Natural killer cell (primary cell): ENCODE data around the gene MAP3K6. TPM values are rescaled to one million over a fixed set of nuclear protein-coding genes. Genes with fewer than 3 reads are reported as not detected.
A peak's percentile ranks its signal among the peaks of the same experiment; 100 is the strongest.

ENCODE experiments used
- ATAC-seq, 3 donors: fragments of 150-1000 bp in 2 of 3; fragments of 200-7000 bp in 1 of 3; cut with Tn5 transposase; 1 replicate in 1 of 3; 2 replicates in 2 of 3; pipeline ENCODE4 v1.10.0; 2021; ENCODE audit warnings: mild to moderate bottlenecking in 2 of 3, moderate library complexity in 2 of 3
- DNase-seq, 2 donors: peaks; one replicate each; pipeline versions ENCODE4 v3.0.0 to v3.0.0-alpha.2; 2013 to 2021; ENCODE audit warnings: mixed read lengths in 1 of 2
- H3K27ac ChIP-seq: one replicate; pipeline ENCODE4 v1.5.1; 2013; ENCODE audit warnings: mild to moderate bottlenecking, low read length
- H3K27me3 ChIP-seq: one replicate; pipeline ENCODE4 v1.6.1; 2013; ENCODE audit warnings: low read length; ENCODE audit not compliant: control insufficient read depth, insufficient read depth
- H3K36me3 ChIP-seq: one replicate; pipeline ENCODE4 v1.6.1; 2013; ENCODE audit warnings: low read length; ENCODE audit not compliant: control insufficient read depth, insufficient read depth
- H3K4me1 ChIP-seq: one replicate; pipeline ENCODE4 v1.6.1; 2013; ENCODE audit warnings: low read length; ENCODE audit not compliant: control insufficient read depth, insufficient read depth
- H3K4me3 ChIP-seq: one replicate; pipeline ENCODE4 v1.5.1; 2013; ENCODE audit warnings: low read length
- H3K9me3 ChIP-seq: one replicate; pipeline ENCODE4 v1.6.1; 2013; ENCODE audit warnings: low read length; ENCODE audit not compliant: control insufficient read depth, insufficient read depth
- H3K27ac Mint-ChIP-seq, 2 donors: one replicate each; pipeline ENCODE4 v1.8.0; 2022; ENCODE audit warnings: mild to moderate bottlenecking in 2 of 2, mixed read lengths in 2 of 2, moderate library complexity in 1 of 2
- H3K27me3 Mint-ChIP-seq, 2 donors: one replicate each; pipeline ENCODE4 v1.8.0; 2022; ENCODE audit warnings: low read depth in 2 of 2, mixed read lengths in 2 of 2
- H3K36me3 Mint-ChIP-seq: one replicate; pipeline ENCODE4 v1.8.0; 2022; ENCODE audit warnings: mixed read lengths
- H3K4me1 Mint-ChIP-seq, 2 donors: one replicate each; pipeline ENCODE4 v1.8.0; 2022; ENCODE audit warnings: mixed read lengths in 2 of 2
- H3K4me3 Mint-ChIP-seq: one replicate; pipeline ENCODE4 v1.8.0; 2022; ENCODE audit warnings: mild to moderate bottlenecking, moderate library complexity, mixed read lengths
- H3K9me3 Mint-ChIP-seq, 2 donors: one replicate each; pipeline ENCODE4 v1.8.0; 2022; ENCODE audit warnings: mixed read lengths in 2 of 2
- CTCF ChIP-seq: fragments of 200-600 bp; IDR thresholded peaks from one replicate; pipeline ENCODE4 v1.8.0; 2022; ENCODE audit warnings: antibody characterized with exemption
- WGBS: methylation state at CpG from one replicate; pipeline ENCODE4 v1.1.7; 2013; ENCODE audit warnings: missing lambda C conversion rate; ENCODE audit not compliant: insufficient coverage; 5-methylcytosine and 5-hydroxymethylcytosine counted together
- intact Hi-C: fragments of 100-400 bp; cut with micrococcal nuclease; formaldehyde crosslinking; loops from one replicate; pipeline ENCODE4 v1.14.2; 2022
- total RNA-seq, 4 donors: library from RNA; stranded (reverse); fragments of 120-200 nt in 1 of 4; gene quantifications; one replicate each; pipeline versions ENCODE4 v1.2.3 to v1.2.4, GENCODE V29; 2013 to 2022

The MAP3K6 gene
- total RNA-seq, 3 donors from 2014 or later (not counting 1 experiment from before 2014, with no cell fraction given) = 8.2 to 15.1 (median 12.1) TPM

- H3K27ac Mint-ChIP-seq = peak overlapping the region; percentile 41 to 82
- Histone ChIP-seq H3K36me3 (no peaks in the 10 kb centered on the region), H3K27me3 (no peaks in the 10 kb centered on the region), H3K4me3 (peak overlapping the region; percentile 66), H3K27ac (peak overlapping the region; percentile 26), H3K4me1 (peaks cover 57% of the 10 kb centered on the region), H3K9me3 (no peaks in the 10 kb centered on the region)
- peaks cover 12 to 42% of the 10 kb centered on the region in 2 donors for H3K4me1 Mint-ChIP-seq
- H3K9me3 Mint-ChIP-seq = no peaks in the 10 kb centered on the region
- 5% methylated on average over 40 of the region's 40 CpGs for WGBS
- H3K27me3 Mint-ChIP-seq = no peaks in the 10 kb centered on the region
- no peak for TF ChIP-seq CTCF
- DNase-seq = peak; percentile 68 to 86
- no peaks in the 10 kb centered on the region for H3K36me3 Mint-ChIP-seq
- peak; percentile 75 to 80 (median 78) for ATAC-seq
- intact Hi-C loops = no loop called here
- peak overlapping the region; percentile 92 for H3K4me3 Mint-ChIP-seq
Measured at GRCh38 chr1:27365372-27366112, 1.2 kb downstream of the MAP3K6 start.

DNA sequence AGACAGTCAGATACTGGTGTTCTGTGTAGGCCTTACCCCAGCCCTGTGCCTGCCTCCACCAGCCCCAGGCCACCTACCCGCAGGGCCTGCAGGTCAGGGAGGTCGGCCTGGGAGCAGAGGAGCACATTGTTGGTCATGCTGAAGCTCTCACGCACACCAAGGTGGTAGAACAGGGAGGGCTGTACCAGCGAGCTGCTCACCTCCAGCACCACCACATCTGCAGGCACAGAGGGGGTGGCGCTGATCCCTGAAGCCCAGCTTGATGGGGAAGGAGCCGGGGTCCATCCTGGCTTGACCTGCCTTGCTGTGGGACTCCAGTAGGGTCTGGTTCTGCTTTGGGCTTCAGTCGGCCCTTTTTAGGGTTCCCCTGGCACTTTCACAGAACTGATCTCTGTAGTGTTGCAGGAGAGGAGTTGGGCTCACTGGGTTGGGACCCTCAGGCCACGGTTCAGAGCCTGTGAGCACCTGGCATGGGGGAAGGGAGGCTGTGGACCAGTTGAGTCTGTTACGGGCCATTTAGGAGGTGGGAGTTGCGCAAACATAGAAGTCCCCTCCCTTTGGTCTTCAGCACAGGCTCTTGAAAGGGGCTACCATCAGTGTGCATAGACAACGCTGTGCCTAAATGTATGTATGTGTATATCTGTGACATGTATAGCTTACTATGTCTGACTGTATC lies 1.9 kb downstream of the MAP3K6 start:
- no peak overlapping the region for H3K27ac ChIP-seq

GRCh38 chr1:27363766-27364695 lies 2.7 kb downstream of the MAP3K6 start:
- intact Hi-C loops = no loop called here
- Mint-ChIP-seq H3K4me1 (peaks cover 24 to 54% of the 10 kb centered on the region in 2 donors), H3K27ac (no peak overlapping the region), H3K4me3 (peak overlapping the region; percentile 32), H3K27me3 (no peaks in the 10 kb centered on the region), H3K36me3 (no peaks in the 10 kb centered on the region), H3K9me3 (no peaks in the 10 kb centered on the region)
- 90% methylated on average over 25 of the region's 26 CpGs for WGBS
- Histone ChIP-seq H3K4me3 (no peak overlapping the region), H3K27me3 (no peaks in the 10 kb centered on the region), H3K27ac (no peak overlapping the region), H3K4me1 (peaks cover 56% of the 10 kb centered on the region), H3K9me3 (no peaks in the 10 kb centered on the region), H3K36me3 (no peaks in the 10 kb centered on the region)
- ATAC-seq = no peak
- DNase-seq = no peak
- TF ChIP-seq CTCF = no peak

More for the DNA sequence above, 1.9 kb downstream of the MAP3K6 start:
- H3K4me3 ChIP-seq = no peak overlapping the region
- H3K36me3 Mint-ChIP-seq = no peaks in the 10 kb centered on the region
- peaks cover 17 to 49% of the 10 kb centered on the region in 2 donors for H3K4me1 Mint-ChIP-seq
- no peak for TF ChIP-seq CTCF
- H3K4me3 Mint-ChIP-seq = peak overlapping the region; percentile 92
- no peak for DNase-seq
- ATAC-seq = no peak
- no peaks in the 10 kb centered on the region for H3K9me3 Mint-ChIP-seq
- H3K27me3 Mint-ChIP-seq = no peaks in the 10 kb centered on the region
- H3K4me1 ChIP-seq = peaks cover 58% of the 10 kb centered on the region
- WGBS = 83% methylated on average over 11 of the region's 11 CpGs
- H3K27ac Mint-ChIP-seq = peak overlapping the region; percentile 41 to 82
- H3K27me3 ChIP-seq = no peaks in the 10 kb centered on the region
- intact Hi-C loops = no loop called here
- no peaks in the 10 kb centered on the region for H3K9me3 ChIP-seq
- H3K36me3 ChIP-seq = no peaks in the 10 kb centered on the region
